K562 (cell line): ENCODE data around the gene BCAP31. TPM values are rescaled to one million over a fixed set of nuclear protein-coding genes. Genes with fewer than 3 reads are reported as not detected.
A peak's percentile ranks its signal among the peaks of the same experiment; 100 is the strongest.

Source experiments
- ATAC-seq: fragments of 200-7000 bp; cut with Tn5 transposase; 3 replicates; pipeline ENCODE4 v1.9.1; 2020; ENCODE audit warnings: moderate library complexity
- BruUV-seq: library from RNA; stranded (reverse); fragments of 400-500 nt; replicated peaks from 2 replicates; lab custom pipeline; 2021; lab: Mats Ljungman, UMichigan
- CTCF ChIA-PET: fragments of 300-600 bp; formaldehyde crosslinking; extraction: SDS; loops from one replicate; lab custom pipeline; 2021; ENCODE audit warnings: low intra/inter-chr PET ratio; lab: Yijun Ruan, JAX
- POLR2A ChIA-PET: fragments of 300-600, 350-650 bp; sonication (Branson Sonifier 250); formaldehyde crosslinking; extraction: SDS; loops from one replicate; lab custom pipeline; 2021; ENCODE audit warnings: antibody characterized with exemption, inconsistent platforms; lab: Yijun Ruan, JAX
- DNase-seq, 4 experiments: peaks; one replicate each; pipeline versions ENCODE4 v3.0.0 to v3.0.0-alpha.2; 2011 to 2018; ENCODE audit warnings: low spot score in 3 of 4, mixed read lengths in 3 of 4; ENCODE audit errors: extremely low read depth in 1 of 4
- FAIRE-seq: peaks from 2 replicates; lab custom pipeline; 2011; peaks lifted over from hg19 to GRCh38; lab: Jason Lieb, UNC
- H2AFZ ChIP-seq: 2 replicates; pipeline ENCODE4 v1.6.0; 2011; ENCODE audit warnings: low read depth, low read length, control low read depth, inconsistent platforms
- H3K27ac ChIP-seq: fragments of 200-600 bp; 3 replicates; pipeline ENCODE4 v1.8.0; 2011; ENCODE audit warnings: low read depth, mild to moderate bottlenecking, control low read depth, inconsistent platforms, low read length, moderate library complexity, mixed read lengths; ENCODE audit errors: extremely low read depth
- H3K27me3 ChIP-seq, 2 experiments: fragments of 300-600 bp in 1 of 2; 2 replicates in 1 of 2; 3 replicates in 1 of 2; pipeline versions ENCODE4 v1.6.0 to v1.8.0; 2011; ENCODE audit warnings: inconsistent platforms in 2 of 2, low read length in 2 of 2, mild to moderate bottlenecking in 1 of 2, mixed read lengths in 1 of 2, moderate library complexity in 1 of 2; ENCODE audit not compliant: control insufficient read depth in 2 of 2, insufficient read depth in 2 of 2
- H3K36me3 ChIP-seq: fragments of 300-600 bp; 3 replicates; pipeline ENCODE4 v1.8.0; 2011; ENCODE audit warnings: mild to moderate bottlenecking, low read length, inconsistent platforms; ENCODE audit not compliant: control insufficient read depth, insufficient read depth
- H3K4me1 ChIP-seq, 2 experiments: fragments of 200-600 bp in 1 of 2; replicated peaks in 1 of 2; 2 replicates in 1 of 2; 3 replicates in 1 of 2; pipeline versions ENCODE4 v1.5.1 to v1.8.0; 2011; ENCODE audit warnings: inconsistent platforms in 2 of 2, low read length in 2 of 2, mild to moderate bottlenecking in 1 of 2, mixed read lengths in 1 of 2, moderate library complexity in 1 of 2; ENCODE audit not compliant: control insufficient read depth in 2 of 2, insufficient read depth in 2 of 2
- H3K4me2 ChIP-seq: 2 replicates; pipeline ENCODE4 v1.6.1; 2011; ENCODE audit warnings: low read length, control low read depth, inconsistent platforms, mixed read lengths; ENCODE audit not compliant: insufficient read depth
- H3K4me3 ChIP-seq: fragments of 200-600 bp; sonication (generic), shearing (Covaris generic); 2 replicates; pipeline ENCODE4 v1.5.1; 2016; ENCODE audit warnings: control low read depth, inconsistent platforms
- H3K79me2 ChIP-seq: fragments of 200-600 bp; 3 replicates; pipeline ENCODE4 v1.8.0; 2011; ENCODE audit warnings: low read length, inconsistent platforms; ENCODE audit not compliant: control insufficient read depth, insufficient read depth
- H3K9ac ChIP-seq, 2 experiments: 2 replicates each; pipeline versions ENCODE4 v1.6.0 to v1.6.1; 2011; ENCODE audit warnings: low read depth in 2 of 2, low read length in 2 of 2, control low read depth in 1 of 2, inconsistent platforms in 1 of 2, mild to moderate bottlenecking in 1 of 2, mixed read lengths in 1 of 2; ENCODE audit not compliant: insufficient read depth in 1 of 2
- H3K9me1 ChIP-seq: one replicate; pipeline ENCODE4 v1.6.0; 2011; ENCODE audit warnings: inconsistent platforms, mild to moderate bottlenecking, low read length, moderate library complexity; ENCODE audit not compliant: control insufficient read depth, insufficient read depth
- H3K9me3 ChIP-seq: replicated peaks from 2 replicates; pipeline ENCODE4 v1.5.1; 2011; ENCODE audit warnings: low read depth, low read length, inconsistent platforms; ENCODE audit not compliant: control insufficient read depth, insufficient read depth
- H4K20me1 ChIP-seq: replicated peaks from 2 replicates; pipeline ENCODE4 v1.6.1; 2011; ENCODE audit warnings: low read length, inconsistent platforms, mixed read lengths; ENCODE audit not compliant: control insufficient read depth, insufficient read depth
- ATF1 ChIP-seq, 2 experiments: fragments of 450-650 bp in 1 of 2; IDR thresholded peaks; 2 replicates each; pipeline ENCODE4 v1.6.1; 2016; ENCODE audit warnings: missing compliant biosample characterization in 1 of 2, missing genetic modification characterization in 1 of 2
- CREBBP ChIP-seq: IDR thresholded peaks from one replicate; pipeline ENCODE4 v1.6.1; 2012; ENCODE audit warnings: low read depth, mild to moderate bottlenecking, control low read depth, inconsistent platforms, low read length
- CREM ChIP-seq: IDR thresholded peaks from 2 replicates; pipeline ENCODE4 v1.6.1; 2014; ENCODE audit warnings: antibody characterized with exemption, low read depth
- ESRRA ChIP-seq: fragments of 450-650 bp; IDR thresholded peaks from 2 replicates; pipeline ENCODE4 v1.6.1; 2014; ENCODE audit warnings: low read depth, mild to moderate bottlenecking, moderate library complexity, borderline replicate concordance
- FOSL1 ChIP-seq: fragments of 200-800 bp; sonication (Bioruptor generic); conservative IDR thresholded peaks from 2 replicates; pipeline ENCODE4 v1.6.1; 2016; ENCODE audit warnings: missing genetic modification characterization, missing compliant biosample characterization
- KDM5B ChIP-seq: fragments of 200-600 bp; sonication (generic); IDR thresholded peaks from 2 replicates; pipeline ENCODE4 v1.6.1; 2012; ENCODE audit warnings: low read depth, mild to moderate bottlenecking, moderate library complexity, low read length, control low read depth, inconsistent platforms; ENCODE audit not compliant: insufficient replicate concordance
- NRF1 ChIP-seq, 2 experiments: fragments of 450-650 bp; IDR thresholded peaks in 1 of 2; conservative IDR thresholded peaks in 1 of 2; 2 replicates each; pipeline ENCODE4 v1.6.1; 2014; ENCODE audit warnings: mild to moderate bottlenecking in 2 of 2
- POLR2G ChIP-seq: fragments of 200-400 bp; formaldehyde crosslinking; IDR thresholded peaks from 2 replicates; pipeline ENCODE4 v1.6.1; 2017; ENCODE audit warnings: low read depth, mild to moderate bottlenecking, antibody characterized with exemption, low read length, moderate library complexity
- SNRNP70 ChIP-seq: fragments of 200-400 bp; formaldehyde crosslinking; optimal IDR thresholded peaks from 2 replicates; pipeline ENCODE3; 2017; ENCODE audit warnings: low read depth, low read length
- SPI1 ChIP-seq: IDR thresholded peaks from 2 replicates; pipeline ENCODE4 v1.6.1; 2011; ENCODE audit warnings: low read depth, low read length, control low read depth, borderline replicate concordance
- ZFX ChIP-seq: sonication (generic); formaldehyde crosslinking; IDR thresholded peaks from 2 replicates; pipeline ENCODE4 v1.8.0; 2022; ENCODE audit warnings: mild to moderate bottlenecking, missing genetic modification reagents, moderate library complexity
- ZNF263 ChIP-seq: sonication (generic); formaldehyde crosslinking; IDR thresholded peaks from 2 replicates; pipeline ENCODE4 v1.8.0; 2022; ENCODE audit warnings: mild to moderate bottlenecking, missing genetic modification reagents, borderline replicate concordance
- ZNF589 ChIP-seq: fragments of 200-800 bp; sonication (Bioruptor generic); IDR thresholded peaks from 2 replicates; pipeline ENCODE4 v1.6.1; 2016; ENCODE audit warnings: low read depth, missing genetic modification characterization, missing compliant biosample characterization
- ZNF717 ChIP-seq: fragments of 250-450 bp; sonication (Bioruptor Pico); IDR thresholded peaks from 2 replicates; pipeline ENCODE4 v1.5.0; 2021
- WGBS: fragments of 100-300 bp; shearing (Covaris generic); methylation state at CpG from one replicate; pipeline ENCODE4 v1.1.6; 2016; ENCODE audit warnings: low coverage, mixed read lengths; ENCODE audit not compliant: insufficient coverage; ENCODE audit errors: missing lambda C conversion rate; 5-methylcytosine and 5-hydroxymethylcytosine counted together
- in situ Hi-C: fragments of 300-500 bp; cut with MboI; formaldehyde crosslinking; loops from 4 replicates; pipeline ENCODE4 v1.15.0; 2018; ENCODE audit warnings: inconsistent platforms, mixed read lengths
- intact Hi-C: fragments of 100-400 bp; cut with micrococcal nuclease; formaldehyde crosslinking; loops from 2 replicates; pipeline ENCODE4 v1.14.2; 2022
- polyA plus RNA-seq, 8 experiments: library from polyadenylated mRNA; depleted of rRNA in 4 of 8; stranded (reverse) in 5 of 8; unstranded in 3 of 8; fragments of >200 nt; fragmentation: Nextera tagmentation in 2 of 8; fragmentation: Illumina TruSeq in 1 of 8; extraction: Ambion mirVana in 2 of 8; extraction: Trizol in 1 of 8; gene quantifications; 2 replicates each; pipeline versions ENCODE4 v1.2.1 to v1.2.3, GENCODE V29; 2011 to 2014; ENCODE audit warnings: inconsistent platforms in 1 of 8, missing spikeins in 1 of 8
- total RNA-seq, 7 experiments: library from RNA; depleted of rRNA in 6 of 7; stranded (reverse); fragments of >200 nt in 6 of 7; fragmentation: Illumina TruSeq in 2 of 7; extraction: Trizol in 2 of 7; gene quantifications; 2 replicates each; pipeline versions ENCODE4 v1.2.1 to v1.2.3, GENCODE V29; 2011 to 2021; ENCODE audit warnings: low replicate concordance in 1 of 7
- TF ChIP-seq, protein P1 (sequence below), 2 experiments: fragments of 450-650 bp in 1 of 2; sonication (generic) in 1 of 2; formaldehyde crosslinking in 1 of 2; IDR thresholded peaks in 1 of 2; conservative IDR thresholded peaks in 1 of 2; 2 replicates each; pipeline versions ENCODE4 v1.6.1 to v1.8.1; 2016 to 2023; ENCODE audit warnings: mild to moderate bottlenecking in 2 of 2, moderate library complexity in 2 of 2, inconsistent platforms in 1 of 2, missing genetic modification reagents in 1 of 2
- TF ChIP-seq, protein P2 (sequence below), 2 experiments: fragments of 450-650 bp; IDR thresholded peaks; 2 replicates each; pipeline ENCODE4 v1.6.1; 2016

Gene BCAP31
- total and polyA plus RNA-seq, 9 of the 15 experiments (the other 6 are each of a cell fraction or from before 2014, with no cell fraction given), result 156 to 683 (median 188) TPM

DNA sequence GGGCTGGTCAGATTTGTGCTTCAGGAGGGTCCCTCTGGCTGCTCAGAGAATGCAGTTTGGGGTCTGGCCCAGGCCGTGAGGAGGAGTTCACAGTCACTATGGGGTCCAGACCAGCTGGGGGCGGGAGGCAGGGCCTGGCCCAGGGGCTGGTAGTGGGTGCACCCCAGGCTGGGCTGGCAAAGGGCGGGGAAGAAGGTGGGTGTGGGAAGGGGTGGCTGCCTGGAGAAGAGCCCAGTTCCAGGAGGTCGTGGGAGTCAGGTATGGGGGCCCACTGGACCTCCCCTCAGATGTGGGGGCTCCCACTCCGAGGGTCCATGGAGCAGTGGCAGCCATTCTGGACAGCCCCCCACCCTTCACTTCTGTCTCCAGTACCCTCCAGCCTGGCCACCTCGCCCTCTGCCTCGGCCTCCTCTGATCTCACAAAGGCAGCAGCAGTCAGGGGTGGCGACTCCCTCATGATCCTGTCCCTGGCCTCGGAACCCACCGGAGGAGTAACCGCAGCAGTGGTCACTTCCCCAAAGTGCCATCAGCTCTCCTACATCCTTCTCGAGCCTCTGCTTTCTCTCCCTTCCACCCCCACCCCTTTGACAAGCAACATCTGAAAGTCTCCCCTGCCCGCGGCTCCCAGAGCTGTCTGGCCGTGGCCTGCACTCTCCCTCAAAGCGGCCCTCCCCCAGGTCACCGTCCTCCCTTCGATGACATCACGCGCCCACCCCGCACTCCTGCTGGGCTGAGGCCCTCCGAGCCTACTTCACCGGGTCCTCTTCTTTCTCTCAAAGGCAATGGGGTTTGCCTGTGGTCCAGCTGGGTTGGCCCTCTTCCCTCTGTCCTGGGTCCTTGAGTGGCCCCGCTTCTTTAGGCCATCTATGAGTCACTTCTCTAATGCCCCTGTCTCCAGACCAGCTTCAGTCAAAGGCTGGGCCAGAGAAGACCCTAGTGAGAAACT lies 38.2 kb downstream of the BCAP31 start:
- peaks cover 16 to 51% of the 10 kb centered on the region in 2 experiments; a peak in 4 of 5 replicates for H3K4me1 ChIP-seq
- no peaks in the 10 kb centered on the region for H3K9me1 ChIP-seq
- peak overlapping the region; percentile 92; the same call in 2 of the 3 replicates for H3K27ac ChIP-seq
- peak overlapping the region; percentile 71 to 86 for H3K9ac ChIP-seq
- H3K27me3 ChIP-seq, result no peaks in the 10 kb centered on the region
- H4K20me1 ChIP-seq, result peaks cover 8% of the 10 kb centered on the region
- TSS peak; percentile 68 for BruUV-seq
- intact Hi-C loops (loop anchor here (1.0 kb wide), 1 partner anchor 10 kb away; no protein-coding TSS in a partner anchor), in situ Hi-C loops (no loop called here)
- H3K4me2 ChIP-seq, result peak overlapping the region; percentile 78
- H2AFZ ChIP-seq, result peak overlapping the region; percentile 79
- DNase-seq (peak; percentile 33 to 69 (median 36)), ATAC-seq (peak; percentile 54), FAIRE-seq (peak; percentile 37)
- peak overlapping the region; percentile 49 for H3K4me3 ChIP-seq
- H3K36me3 ChIP-seq, result peaks cover 13% of the 10 kb centered on the region; the same call in 1 of the 3 replicates
- peaks cover 1% of the 10 kb centered on the region; the same call in 1 of the 2 replicates for H3K9me3 ChIP-seq
- H3K79me2 ChIP-seq, result peaks cover 26% of the 10 kb centered on the region
- 16% methylated on average over 22 of the region's 24 CpGs for WGBS
- POLR2A ChIA-PET, result interaction anchor here (1.0 kb wide), 2 partner anchors 23 to 45 kb away, joined by 3 read pairs; no protein-coding TSS in a partner anchor
- CTCF ChIA-PET, result no interaction called here
- TF ChIP-seq ZFX (CRISPR knock-in tag) (peak; percentile 69), ZNF589 (CRISPR knock-in tag) (0 out of 2 replicates have a peak, but pooled peaks have one; percentile 40), ZNF263 (CRISPR knock-in tag) (peak; percentile 98), ZNF717 (CRISPR knock-in tag) (no peak), CREM (peak; percentile 73), NRF1 (conservative IDR thresholded peaks at IDR 0.05 in 1 of 2, IDR thresholded peaks at IDR 0.05 in 1 of 2) (0 out of 4 replicates have a peak, but pooled peaks of 1 of the 2 experiments have one; percentile 14), ATF1 (CRISPR knock-in tag; IDR thresholded peaks at IDR 0.05) (no peak), ATF1 (tag; IDR thresholded peaks at IDR 0.05) (peak; percentile 81), ESRRA (peak; percentile 30; the same call in 1 of the 2 replicates), SPI1 (peak; percentile 72), KDM5B (peak; percentile 43), SNRNP70 (no peak), FOSL1 (tag) (peak; percentile 67), POLR2G (peak; percentile 55), CREBBP (no peak)
- TF ChIP-seq, protein P1, sequence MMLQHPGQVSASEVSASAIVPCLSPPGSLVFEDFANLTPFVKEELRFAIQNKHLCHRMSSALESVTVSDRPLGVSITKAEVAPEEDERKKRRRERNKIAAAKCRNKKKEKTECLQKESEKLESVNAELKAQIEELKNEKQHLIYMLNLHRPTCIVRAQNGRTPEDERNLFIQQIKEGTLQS (IDR thresholded peaks at IDR 0.05), result peak; percentile 80
- TF ChIP-seq, protein P1 (CRISPR knock-in tag; conservative IDR thresholded peaks at IDR 0.05), result no peak
- TF ChIP-seq, protein P2, sequence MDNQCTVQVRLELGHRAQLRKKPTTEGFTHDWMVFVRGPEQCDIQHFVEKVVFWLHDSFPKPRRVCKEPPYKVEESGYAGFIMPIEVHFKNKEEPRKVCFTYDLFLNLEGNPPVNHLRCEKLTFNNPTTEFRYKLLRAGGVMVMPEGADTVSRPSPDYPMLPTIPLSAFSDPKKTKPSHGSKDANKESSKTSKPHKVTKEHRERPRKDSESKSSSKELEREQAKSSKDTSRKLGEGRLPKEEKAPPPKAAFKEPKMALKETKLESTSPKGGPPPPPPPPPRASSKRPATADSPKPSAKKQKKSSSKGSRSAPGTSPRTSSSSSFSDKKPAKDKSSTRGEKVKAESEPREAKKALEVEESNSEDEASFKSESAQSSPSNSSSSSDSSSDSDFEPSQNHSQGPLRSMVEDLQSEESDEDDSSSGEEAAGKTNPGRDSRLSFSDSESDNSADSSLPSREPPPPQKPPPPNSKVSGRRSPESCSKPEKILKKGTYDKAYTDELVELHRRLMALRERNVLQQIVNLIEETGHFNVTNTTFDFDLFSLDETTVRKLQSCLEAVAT (IDR thresholded peaks at IDR 0.05), result peak in 1 of 2 experiments; percentile 56; a peak in 1 of 4 replicates
